ENCODE data around the gene PDE6G. TPM values are rescaled to one million over a fixed set of nuclear protein-coding genes. Genes with fewer than 3 reads are reported as not detected.

The PDE6G gene
- total and polyA plus RNA-seq, 2 of the 8 experiments (the other 6 are each of a cell fraction or from before 2014, with no cell fraction given), result 5.8 to 12.9 TPM

DNA sequence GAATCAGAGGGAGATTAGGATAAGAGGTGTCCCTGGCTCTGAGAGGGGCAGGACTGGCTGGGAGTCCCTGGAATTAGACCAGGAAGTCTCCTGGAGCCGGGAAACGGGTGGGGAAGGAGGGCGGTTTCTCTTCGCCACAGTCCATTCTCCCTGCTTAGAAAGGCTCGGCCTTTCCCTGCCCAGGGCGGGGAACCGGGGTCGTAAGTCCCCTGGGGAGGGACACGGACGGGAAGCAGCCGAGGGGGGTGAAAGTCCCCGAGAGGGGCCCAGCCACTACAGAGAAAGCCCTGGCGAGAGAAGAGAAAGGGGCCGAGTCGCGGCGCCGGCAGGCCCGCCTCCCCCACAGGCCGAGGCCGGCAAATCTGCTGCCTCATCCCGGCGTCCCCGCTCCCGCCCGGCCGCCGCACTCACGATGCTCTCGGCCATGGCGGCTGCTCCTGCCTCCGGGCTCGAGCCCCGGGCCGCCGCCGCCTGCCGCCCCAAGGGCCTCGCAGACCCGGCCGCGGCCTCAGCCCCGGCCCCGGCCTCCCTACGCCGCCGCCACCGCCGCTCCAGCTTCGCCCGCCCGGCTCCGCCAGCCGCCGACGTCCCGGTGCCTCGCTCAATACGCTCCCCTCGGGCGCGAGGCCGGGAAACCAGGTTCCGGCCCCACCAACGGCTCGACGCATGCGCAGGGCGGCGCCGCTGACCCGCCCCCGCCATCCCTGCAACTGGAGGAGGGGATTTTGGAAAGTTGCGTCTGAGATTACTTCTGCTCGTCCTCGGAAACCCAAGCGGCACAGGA is 19.6 kb downstream of the PDE6G start, which contains the start of the genes NPLOC4 and TSPAN10 (continued):
- TF ChIP-seq, protein P1, sequence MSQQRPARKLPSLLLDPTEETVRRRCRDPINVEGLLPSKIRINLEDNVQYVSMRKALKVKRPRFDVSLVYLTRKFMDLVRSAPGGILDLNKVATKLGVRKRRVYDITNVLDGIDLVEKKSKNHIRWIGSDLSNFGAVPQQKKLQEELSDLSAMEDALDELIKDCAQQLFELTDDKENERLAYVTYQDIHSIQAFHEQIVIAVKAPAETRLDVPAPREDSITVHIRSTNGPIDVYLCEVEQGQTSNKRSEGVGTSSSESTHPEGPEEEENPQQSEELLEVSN (IDR thresholded peaks at IDR 0.05), result 0 out of 2 replicates have a peak, but pooled peaks have one; percentile 14
- TF ChIP-seq KDM4A (IDR thresholded peaks at IDR 0.05; ENCODE audit: low read depth, low read length, severe bottlenecking) (peak; percentile 63), SIRT6 (IDR thresholded peaks at IDR 0.05; ENCODE audit: low read length) (no peak), SP4 (IDR thresholded peaks at IDR 0.05; ENCODE audit: low read length) (0 out of 2 replicates have a peak, but pooled peaks have one; percentile 42), BCL11A (IDR thresholded peaks at IDR 0.05; ENCODE audit: low read depth in 2 of 2, low read length in 2 of 2) (no peak)
- TF ChIP-seq, protein P2, sequence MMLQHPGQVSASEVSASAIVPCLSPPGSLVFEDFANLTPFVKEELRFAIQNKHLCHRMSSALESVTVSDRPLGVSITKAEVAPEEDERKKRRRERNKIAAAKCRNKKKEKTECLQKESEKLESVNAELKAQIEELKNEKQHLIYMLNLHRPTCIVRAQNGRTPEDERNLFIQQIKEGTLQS (IDR thresholded peaks at IDR 0.05; ENCODE audit: insufficient read depth, low read depth, low read length), result no peak

Data from H1 (cell line).